ENCODE data around the gene LSP1.

GRCh38 chr11:1889941-1890855, 37.3 kb downstream of the LSP1 start:
- TF ChIP-seq CTCF (conservative IDR thresholded peaks at IDR 0.05; ENCODE audit: low read length) (no peak), EZH2phosphoT487 (IDR thresholded peaks at IDR 0.05; ENCODE audit: borderline replicate concordance, low read depth, low read length) (no peak)
